Right atrium auricular region (tissue), 2 donors: Measurements from ENCODE around the gene LHPP. TPM values are rescaled to one million over a fixed set of nuclear protein-coding genes. Genes with fewer than 3 reads are reported as not detected.
"Not testable (repeated sequence)": the region's sequence is repeated elsewhere in the genome, so short reads cannot be mapped to it uniquely, and the experiment has no call there.

Source experiments
- DNase-seq: peaks from one replicate; pipeline ENCODE4 v3.0.0-alpha.2; 2019; ENCODE audit warnings: low spot score
- H3K27ac ChIP-seq, 2 donors: fragments of 200-600 bp; sonication (generic); 1 replicate in 1 of 2; 2 replicates in 1 of 2; pipeline ENCODE4 v1.5.1; 2016 to 2019
- H3K27me3 ChIP-seq, 2 donors: fragments of 200-600 bp; sonication (generic); one replicate each; pipeline versions ENCODE4 v1.5.1 to v1.6.0; 2017 to 2019
- H3K36me3 ChIP-seq: fragments of 200-600 bp; sonication (generic); one replicate; pipeline ENCODE4 v1.5.1; 2016
- H3K4me1 ChIP-seq, 2 donors: fragments of 200-600 bp; sonication (generic); one replicate each; pipeline versions ENCODE4 v1.5.1 to v1.6.0; 2017 to 2019
- H3K4me3 ChIP-seq, 2 donors: fragments of 200-600 bp; sonication (generic); 1 replicate in 1 of 2; 2 replicates in 1 of 2; pipeline ENCODE4 v1.5.1; 2017 to 2019; ENCODE audit warnings: mild to moderate bottlenecking in 1 of 2, moderate library complexity in 1 of 2
- H3K9me3 ChIP-seq, 2 donors: fragments of 200-600 bp; sonication (generic); one replicate each; pipeline ENCODE4 v1.5.1; 2019
- total RNA-seq, 2 donors: library from RNA; depleted of rRNA; stranded (reverse); fragments of >200 nt; gene quantifications; one replicate each; pipeline ENCODE4 v1.1.0, GENCODE V29; 2016
- TF ChIP-seq, protein P1 (sequence below), 2 donors: fragments of 200-600 bp; sonication (generic); IDR thresholded peaks; one replicate each; pipeline ENCODE4 v1.5.1; 2019; ENCODE audit warnings: antibody characterized with exemption in 2 of 2

LHPP gene
- total RNA-seq, 2 donors from 2014 or later: 10.3 to 23.7 TPM

DNA sequence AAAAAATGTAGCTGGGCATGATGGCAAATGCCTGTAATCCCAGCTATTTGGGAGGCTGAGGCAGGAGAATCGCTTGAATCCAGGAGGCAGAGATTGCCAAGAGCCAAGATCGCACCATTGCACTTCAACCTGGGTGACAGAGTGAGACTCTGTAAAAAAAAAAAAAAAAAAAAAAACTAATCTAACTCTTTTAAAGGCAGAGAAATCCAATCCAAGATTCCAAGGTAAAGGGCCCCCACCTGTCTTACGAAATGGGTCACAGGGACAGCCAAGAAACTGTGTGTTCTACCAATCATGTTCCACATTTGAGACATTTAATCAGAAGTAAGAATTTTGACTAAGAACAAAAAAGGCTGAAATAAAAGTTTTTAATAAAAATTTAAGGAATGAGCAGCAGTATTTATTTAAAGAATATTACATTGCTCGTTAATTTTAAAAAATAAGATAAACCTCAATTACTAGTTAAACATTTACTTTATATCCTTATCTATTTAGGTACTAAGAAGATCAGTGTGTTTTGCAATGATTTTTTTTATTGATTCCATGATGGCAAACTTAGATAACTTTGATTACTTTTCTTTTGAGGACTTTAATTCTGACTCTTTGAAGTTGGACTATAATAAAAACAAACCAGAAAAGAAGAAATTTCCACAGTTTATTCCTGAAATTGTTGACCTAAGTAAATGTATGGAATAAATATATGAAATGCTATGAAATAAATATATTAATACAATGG lies 36.2 kb upstream of the LHPP start:
- no peaks in the 10 kb centered on the region for H3K36me3 ChIP-seq
- no peak overlapping the region for H3K4me3 ChIP-seq
- H3K27ac ChIP-seq: no peak overlapping the region
- no peaks in the 10 kb centered on the region for H3K9me3 ChIP-seq
- TF ChIP-seq, protein P1, sequence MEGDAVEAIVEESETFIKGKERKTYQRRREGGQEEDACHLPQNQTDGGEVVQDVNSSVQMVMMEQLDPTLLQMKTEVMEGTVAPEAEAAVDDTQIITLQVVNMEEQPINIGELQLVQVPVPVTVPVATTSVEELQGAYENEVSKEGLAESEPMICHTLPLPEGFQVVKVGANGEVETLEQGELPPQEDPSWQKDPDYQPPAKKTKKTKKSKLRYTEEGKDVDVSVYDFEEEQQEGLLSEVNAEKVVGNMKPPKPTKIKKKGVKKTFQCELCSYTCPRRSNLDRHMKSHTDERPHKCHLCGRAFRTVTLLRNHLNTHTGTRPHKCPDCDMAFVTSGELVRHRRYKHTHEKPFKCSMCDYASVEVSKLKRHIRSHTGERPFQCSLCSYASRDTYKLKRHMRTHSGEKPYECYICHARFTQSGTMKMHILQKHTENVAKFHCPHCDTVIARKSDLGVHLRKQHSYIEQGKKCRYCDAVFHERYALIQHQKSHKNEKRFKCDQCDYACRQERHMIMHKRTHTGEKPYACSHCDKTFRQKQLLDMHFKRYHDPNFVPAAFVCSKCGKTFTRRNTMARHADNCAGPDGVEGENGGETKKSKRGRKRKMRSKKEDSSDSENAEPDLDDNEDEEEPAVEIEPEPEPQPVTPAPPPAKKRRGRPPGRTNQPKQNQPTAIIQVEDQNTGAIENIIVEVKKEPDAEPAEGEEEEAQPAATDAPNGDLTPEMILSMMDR (IDR thresholded peaks at IDR 0.05): no peak
- DNase-seq: no peak
- no peaks in the 10 kb centered on the region for H3K4me1 ChIP-seq
- no peaks in the 10 kb centered on the region for H3K27me3 ChIP-seq

DNA sequence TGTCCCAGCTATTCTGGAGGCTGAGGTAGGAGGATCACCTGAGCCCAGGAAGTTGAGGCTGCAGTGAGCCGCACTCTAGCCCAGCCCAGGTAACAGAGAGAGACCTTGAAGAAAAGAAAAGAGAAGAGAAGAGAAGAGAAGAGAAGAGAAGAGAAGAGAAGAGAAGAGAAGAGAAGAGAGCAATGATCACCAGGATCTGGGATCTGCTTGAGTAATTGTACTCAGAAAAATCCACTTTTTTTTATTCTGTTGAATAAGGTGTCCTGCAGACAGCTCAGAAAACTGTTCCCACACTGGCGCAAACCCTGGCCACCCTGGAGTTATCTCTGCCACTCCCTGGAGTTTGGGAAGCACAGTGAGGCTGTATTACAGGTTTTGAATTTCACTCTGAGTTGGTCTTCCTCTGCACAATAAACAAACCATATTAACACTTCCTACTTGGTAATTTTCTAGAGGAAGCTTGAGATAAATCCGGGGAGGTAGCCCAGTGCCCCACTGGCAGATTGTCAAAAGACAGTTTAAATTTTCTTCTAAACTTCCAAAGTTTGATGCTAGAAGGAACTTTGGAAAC lies 33.3 kb upstream of the LHPP start:
- no peak for DNase-seq
- Histone ChIP-seq H3K4me3 (no peak overlapping the region), H3K27ac (no peak overlapping the region), H3K4me1 (no peaks in the 10 kb centered on the region), H3K9me3 (no peaks in the 10 kb centered on the region), H3K27me3 (no peaks in the 10 kb centered on the region), H3K36me3 (no peaks in the 10 kb centered on the region)
- TF ChIP-seq, protein P1 (IDR thresholded peaks at IDR 0.05): no peak

DNA sequence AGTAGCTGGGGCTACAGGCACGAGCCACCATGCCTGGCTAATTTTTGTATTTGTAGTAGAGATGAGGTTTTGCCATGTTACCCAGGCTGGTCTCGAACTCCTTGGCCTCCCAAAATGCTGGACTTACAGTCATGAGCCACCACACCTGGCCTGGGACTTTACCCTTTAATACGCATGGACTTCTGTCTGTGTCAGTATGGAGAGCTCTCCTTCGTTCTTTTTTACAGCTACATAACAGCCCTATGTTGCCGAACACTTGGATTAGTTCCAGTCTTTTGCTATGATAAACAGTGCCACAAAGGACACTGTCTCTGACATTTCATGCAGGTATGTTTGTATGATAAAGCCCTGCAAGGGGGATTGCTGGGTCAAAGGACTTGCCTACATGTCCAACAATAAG lies 32.0 kb upstream of the LHPP start:
- Histone ChIP-seq H3K4me1 (no peaks in the 10 kb centered on the region), H3K27ac (no peak overlapping the region), H3K9me3 (no peaks in the 10 kb centered on the region), H3K36me3 (no peaks in the 10 kb centered on the region), H3K27me3 (no peaks in the 10 kb centered on the region), H3K4me3 (no peak overlapping the region)
- no peak for DNase-seq
- TF ChIP-seq, protein P1 (IDR thresholded peaks at IDR 0.05): no peak

DNA sequence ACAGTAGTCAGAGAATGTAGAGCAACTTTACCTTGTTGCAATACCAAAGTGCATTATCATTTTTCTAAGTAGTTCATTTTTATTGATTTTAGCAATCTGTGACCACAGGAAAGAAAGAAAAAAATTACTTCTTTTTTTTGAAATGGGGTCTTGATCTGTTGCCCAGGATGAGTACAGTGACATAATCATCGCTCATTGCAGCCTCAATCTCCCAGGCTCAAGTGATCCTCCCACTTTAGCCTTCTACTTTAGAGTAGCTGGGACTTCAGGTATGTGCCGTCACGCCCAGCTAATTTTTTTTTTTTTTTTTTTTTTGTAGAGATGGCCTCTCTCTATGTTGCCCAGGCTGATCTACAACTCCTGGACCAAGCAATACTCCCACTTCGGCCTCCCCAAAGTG lies 31.5 kb upstream of the LHPP start:
- no peaks in the 10 kb centered on the region for H3K27me3 ChIP-seq
- H3K36me3 ChIP-seq: no peaks in the 10 kb centered on the region
- no peaks in the 10 kb centered on the region for H3K9me3 ChIP-seq
- TF ChIP-seq, protein P1 (IDR thresholded peaks at IDR 0.05): no peak
- no peak for DNase-seq
- no peak overlapping the region for H3K27ac ChIP-seq
- H3K4me1 ChIP-seq: no peaks in the 10 kb centered on the region
- H3K4me3 ChIP-seq: no peak overlapping the region

DNA sequence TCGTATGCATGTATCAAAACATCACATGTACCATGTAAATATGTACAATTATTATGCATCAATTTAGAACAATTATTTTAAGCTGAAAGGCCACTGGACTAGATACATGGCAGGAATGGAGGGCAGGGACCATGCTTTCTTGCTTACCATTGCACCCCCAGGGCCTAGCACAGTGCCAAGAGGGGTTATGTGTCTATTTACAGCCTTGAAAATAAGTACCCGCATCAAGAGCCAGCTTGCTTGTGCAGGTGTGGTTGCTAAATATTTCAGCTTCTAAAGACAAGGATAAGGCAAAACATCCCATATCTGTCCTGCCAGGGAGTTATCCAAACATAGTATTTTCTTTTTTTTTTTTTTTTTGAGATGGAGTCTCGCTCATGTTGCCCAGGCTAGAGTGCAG lies 28.2 kb upstream of the LHPP start:
- Histone ChIP-seq H3K36me3 (no peaks in the 10 kb centered on the region), H3K4me3 (no peak overlapping the region), H3K4me1 (no peaks in the 10 kb centered on the region), H3K27ac (no peak overlapping the region), H3K27me3 (no peaks in the 10 kb centered on the region), H3K9me3 (no peaks in the 10 kb centered on the region)
- TF ChIP-seq, protein P1 (IDR thresholded peaks at IDR 0.05): no peak
- no peak for DNase-seq

DNA sequence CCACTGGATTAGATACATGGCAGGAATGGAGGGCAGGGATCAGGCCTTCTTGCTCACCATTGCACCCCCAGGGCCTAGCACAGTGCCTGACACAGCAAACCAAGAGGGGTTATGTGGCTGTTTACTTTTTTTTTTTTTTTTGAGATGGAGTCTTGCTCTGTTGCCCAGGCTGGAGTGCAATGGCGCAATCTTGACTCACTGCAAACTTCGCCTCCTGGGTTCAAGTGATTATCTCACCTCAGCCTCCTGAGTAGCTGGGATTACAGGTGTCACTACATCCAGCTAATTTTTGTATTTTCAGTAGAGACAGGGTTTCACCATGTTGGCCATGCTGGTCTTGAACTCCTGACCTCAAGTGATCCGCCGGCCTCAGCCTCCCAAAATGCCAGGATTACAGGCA lies 25.9 kb upstream of the LHPP start:
- H3K4me1 ChIP-seq, H3K27ac ChIP-seq, H3K4me3 ChIP-seq, H3K27me3 ChIP-seq, H3K36me3 ChIP-seq, H3K9me3 ChIP-seq, DNase-seq: not testable (repeated sequence)
